ENCODE data around the gene TMEM100.

The TMEM100 gene

GRCh38 chr17:55722742-55723487 lies at the start of gene TMEM100:
Gene TMEM100 (minus strand): TSS chr17:55722864. CDS start chr17:55721070, 1,794 bp downstream.
- no peak for DNase-seq (ENCODE audit: low read depth in 2 of 2)

- no peak for DNase-seq (ENCODE audit: low read depth in 2 of 2)
Measured at GRCh38 chr17:55772086-55772485, 49.4 kb upstream of the TMEM100 start.

- DNase-seq (ENCODE audit: low read depth in 2 of 2), result no peak
Measured at GRCh38 chr17:55770196-55770870, 47.7 kb upstream of the TMEM100 start.

DNA sequence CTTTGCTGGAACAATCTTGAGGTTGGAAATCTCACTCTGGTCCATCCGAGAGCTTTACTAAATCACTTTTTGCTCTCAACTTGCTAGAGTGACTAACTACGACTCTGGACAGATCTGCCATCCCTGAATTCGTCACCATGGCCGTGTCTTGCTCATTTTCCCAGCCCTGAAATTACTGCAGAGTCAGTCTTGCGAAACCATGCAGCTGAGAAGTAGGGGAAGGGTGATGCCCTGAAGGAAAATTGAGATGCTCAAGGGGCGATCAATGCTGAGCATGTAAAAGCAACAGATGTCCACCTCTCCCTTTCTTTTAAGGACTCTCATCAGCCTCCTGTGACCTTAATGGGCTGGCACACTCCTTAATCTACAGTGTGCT lies 46.9 kb upstream of the TMEM100 start:
- no peak for DNase-seq (ENCODE audit: low read depth in 2 of 2)

DNA sequence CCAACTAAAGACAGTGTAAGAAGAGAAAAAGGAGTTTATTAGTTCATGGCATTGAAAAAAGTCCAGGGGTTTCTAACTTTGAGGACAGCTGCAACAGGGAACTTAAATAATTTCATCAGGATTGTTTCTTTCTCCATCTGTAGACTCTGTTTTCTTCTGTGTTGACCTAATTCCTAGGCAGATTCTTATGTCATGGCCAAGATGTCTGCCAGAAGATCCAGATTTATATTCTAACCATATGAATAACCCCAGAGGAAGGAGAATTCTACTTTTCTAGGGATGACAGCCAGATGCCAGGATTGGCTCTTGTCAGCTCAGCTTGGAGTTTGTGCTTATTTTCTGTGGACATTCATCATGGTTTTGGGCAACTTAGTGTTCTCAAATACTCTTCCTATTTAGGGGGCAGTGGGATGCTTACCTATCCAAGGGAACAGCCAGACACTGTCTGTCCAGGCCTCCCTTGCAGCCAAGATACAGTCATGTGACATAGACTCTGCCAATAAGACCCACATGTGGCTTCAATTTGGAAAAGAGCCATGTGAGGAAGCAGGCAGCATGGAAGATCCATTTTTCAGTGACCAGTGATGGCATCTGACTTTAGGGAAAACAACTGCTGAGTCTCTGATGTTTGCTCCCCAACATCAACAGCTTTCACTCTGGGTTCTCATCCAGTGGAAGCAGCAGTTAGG lies 46.4 kb upstream of the TMEM100 start:
- DNase-seq (ENCODE audit: low read depth in 2 of 2), result no peak

GRCh38 chr17:55765472-55765871 lies 42.8 kb upstream of the TMEM100 start:
- no peak for DNase-seq (ENCODE audit: low read depth in 2 of 2)

DNA sequence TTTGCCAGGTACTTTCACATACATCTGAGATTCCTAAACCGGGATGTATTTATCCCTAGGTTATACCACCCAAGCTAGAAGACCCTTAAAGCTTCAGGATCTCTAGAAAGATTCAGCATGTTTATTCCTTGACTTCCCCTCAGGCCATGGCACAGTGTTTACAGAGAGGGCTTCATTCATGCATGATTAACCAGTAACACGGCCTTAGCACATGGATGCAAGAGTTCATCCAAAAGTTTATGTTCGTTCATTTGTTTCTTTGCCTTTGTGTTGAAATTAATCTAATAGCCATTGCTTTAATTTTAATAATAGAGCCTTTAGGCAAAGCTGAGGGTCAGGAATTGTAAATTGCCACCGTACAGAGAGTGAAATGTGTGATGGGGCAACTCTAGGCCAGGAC lies 41.9 kb upstream of the TMEM100 start:
- no peak for DNase-seq (ENCODE audit: low read depth in 2 of 2)

DNA sequence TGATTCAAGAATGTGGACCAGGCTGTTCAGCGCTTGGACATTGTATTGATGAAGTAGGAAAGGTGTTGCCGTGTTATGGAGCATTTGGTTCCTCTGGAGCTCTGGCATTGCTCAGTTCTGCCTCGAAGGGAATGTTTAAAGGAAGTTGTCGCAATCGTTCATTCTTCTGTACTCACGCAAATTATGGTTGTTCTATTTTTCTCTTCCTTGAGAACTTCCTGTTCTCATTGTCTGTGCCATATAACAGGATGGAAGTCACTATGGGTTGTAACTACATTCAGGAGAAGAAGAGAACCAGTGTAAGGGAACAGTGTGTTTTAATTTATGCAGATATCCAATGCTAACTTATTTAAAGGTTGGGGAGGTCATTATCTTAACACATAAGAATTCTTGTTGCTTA lies 41.2 kb upstream of the TMEM100 start:
- no peak for DNase-seq (ENCODE audit: low read depth in 2 of 2)

GRCh38 chr17:55762086-55762858 lies 39.6 kb upstream of the TMEM100 start:
- no peak for DNase-seq (ENCODE audit: low read depth in 2 of 2)

DNA sequence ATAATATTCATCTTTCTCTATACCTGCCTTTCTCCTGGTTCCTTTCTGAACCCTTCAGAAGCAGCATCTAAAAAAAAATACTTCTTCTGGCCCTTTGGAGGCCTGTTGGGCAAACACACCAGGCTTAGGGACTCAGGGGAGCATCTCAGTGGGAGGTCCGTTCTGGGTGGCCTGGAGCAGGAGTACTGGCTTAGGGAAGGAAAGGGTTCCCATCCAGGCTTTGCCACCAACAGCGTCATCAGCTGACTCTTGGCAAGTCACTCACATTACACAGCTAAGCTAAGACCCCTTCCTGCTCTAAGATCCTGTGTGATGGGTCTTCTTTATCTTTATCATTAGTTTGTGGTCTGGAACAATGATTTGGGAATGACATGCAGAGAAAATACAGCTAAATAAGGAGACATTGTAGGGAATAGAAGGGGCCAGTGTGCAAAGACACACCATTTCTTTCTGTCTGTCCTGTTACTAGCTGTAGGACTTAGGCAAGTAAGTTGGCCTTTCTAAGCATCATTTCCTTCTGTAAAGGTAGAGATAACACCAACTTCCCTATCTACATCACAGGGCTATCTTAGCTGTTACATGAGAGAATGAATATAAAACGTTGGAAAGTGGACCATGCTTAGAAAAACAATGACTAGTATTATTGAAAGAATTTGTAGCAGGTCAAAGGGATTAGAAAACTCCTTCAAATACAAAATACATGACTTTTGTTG lies 38.1 kb upstream of the TMEM100 start:
- DNase-seq (ENCODE audit: low read depth in 2 of 2), result no peak

DNA sequence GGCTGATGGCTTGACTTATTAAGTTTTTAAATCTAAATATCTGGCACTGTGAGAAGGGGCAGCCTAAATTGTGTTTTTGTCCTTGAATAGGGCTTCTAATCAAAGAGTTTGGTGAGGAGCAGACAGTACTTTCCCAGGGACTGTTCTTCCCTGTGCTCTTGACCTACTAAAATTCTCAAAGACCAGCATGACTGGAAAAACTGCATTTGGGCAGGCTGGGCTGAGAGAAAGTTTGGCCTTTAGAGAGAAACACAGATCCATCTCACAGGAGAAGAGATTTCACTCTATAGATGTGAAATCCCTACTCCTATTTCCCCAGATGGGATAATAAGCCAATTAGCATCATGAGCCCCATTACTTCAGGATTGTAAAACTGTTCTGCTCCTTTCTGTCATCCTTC lies 35.5 kb upstream of the TMEM100 start:
- DNase-seq (ENCODE audit: low read depth in 2 of 2), result no peak

- no peak for DNase-seq (ENCODE audit: low read depth in 2 of 2)
Measured at GRCh38 chr17:55757659-55758058, 35.0 kb upstream of the TMEM100 start.

GRCh38 chr17:55756689-55757088 lies 34.0 kb upstream of the TMEM100 start:
- no peak for DNase-seq (ENCODE audit: low read depth in 2 of 2)

DNA sequence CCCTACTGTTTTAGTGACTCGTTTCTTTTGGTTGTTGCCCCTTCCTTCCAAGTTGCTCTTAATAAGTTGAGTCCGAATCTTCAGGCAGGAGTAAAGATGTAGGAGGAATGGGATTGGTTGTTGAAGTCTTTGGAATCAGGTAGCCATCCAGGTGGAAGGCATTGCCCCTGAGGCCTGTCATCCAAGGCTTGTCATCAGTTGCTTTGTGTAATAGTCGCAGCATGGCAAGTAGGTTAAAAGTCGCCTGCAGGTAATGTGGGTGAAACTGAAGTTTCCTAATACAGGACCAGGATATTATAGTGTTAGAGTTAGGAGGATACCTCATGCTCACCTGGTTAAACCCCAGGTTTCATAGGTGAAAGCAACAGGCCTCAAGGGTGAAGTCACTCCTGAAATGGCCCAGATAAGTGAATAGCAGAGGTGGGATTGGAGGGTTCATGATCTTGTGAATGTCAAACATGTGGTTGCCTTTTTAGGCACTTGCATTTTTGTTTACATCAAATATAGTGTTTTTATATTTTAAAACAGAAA lies 29.1 kb upstream of the TMEM100 start:
- DNase-seq (ENCODE audit: low read depth in 2 of 2), result no peak

GRCh38 chr17:55750750-55751657 lies 28.3 kb upstream of the TMEM100 start, which contains the start of gene PCTP:
Gene PCTP (plus strand): TSS chr17:55751051. CDS start chr17:55751104, 53 bp downstream.
- peak; percentile 48 to 60 for DNase-seq (ENCODE audit: low read depth in 2 of 2)

DNA sequence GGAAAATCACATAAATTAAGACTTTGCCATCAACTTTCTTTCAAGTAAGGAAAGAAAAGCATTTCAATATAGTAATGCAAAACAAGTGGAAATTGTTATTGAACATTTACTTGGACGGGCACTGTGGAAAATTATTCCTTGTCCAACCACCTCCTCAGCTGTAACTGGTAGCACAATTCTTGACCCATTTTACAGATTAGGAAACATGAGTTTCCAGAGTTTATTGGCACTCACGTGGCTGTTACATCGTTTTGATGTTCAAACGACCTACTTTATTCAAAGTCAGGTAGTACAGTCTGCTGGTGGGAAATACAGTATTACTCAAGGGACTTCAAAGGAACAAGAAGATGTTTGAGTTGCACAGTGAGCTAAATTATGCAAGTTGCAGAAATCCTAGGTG lies 27.3 kb upstream of the TMEM100 start:
- DNase-seq (ENCODE audit: low read depth in 2 of 2), result no peak

- DNase-seq (ENCODE audit: low read depth in 2 of 2), result no peak
Measured at GRCh38 chr17:55748841-55749240, 26.2 kb upstream of the TMEM100 start.

DNA sequence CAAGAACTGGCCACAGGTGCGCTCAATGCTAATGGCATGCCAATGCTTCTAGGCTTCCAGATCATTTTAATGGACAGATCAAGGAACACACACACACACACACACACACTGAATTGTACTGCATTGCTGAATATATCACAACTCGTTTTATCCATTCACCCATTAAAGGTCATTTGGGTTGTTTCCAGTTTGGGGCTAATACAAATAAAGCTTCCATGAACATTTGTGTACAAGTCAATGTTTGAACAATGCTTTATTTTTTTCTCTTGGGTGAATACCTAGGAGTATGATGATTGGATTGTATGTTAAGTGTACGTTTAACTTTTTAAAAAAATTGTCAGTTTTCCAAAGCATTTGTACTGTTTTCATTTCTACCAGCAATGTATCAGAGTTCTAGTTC lies 24.5 kb upstream of the TMEM100 start:
- DNase-seq (ENCODE audit: low read depth in 2 of 2), result no peak

DNA sequence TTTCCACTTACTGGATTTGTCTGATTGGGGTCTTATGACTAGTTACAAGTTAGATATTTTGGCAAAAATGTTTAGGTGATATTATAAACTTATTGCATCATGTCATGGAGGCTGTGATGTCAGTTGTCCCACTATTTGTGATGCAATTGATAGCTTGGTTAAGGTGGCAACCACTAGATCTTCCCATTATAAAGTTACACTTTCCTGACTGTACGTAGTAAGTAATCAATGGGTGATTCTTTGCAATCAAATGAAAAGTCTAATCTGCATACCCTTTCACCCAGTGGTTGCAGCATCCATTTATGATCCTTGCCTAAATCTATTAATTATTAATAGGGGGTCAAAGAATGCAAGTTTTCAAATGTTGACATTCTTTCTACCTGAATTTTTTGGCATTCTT lies 23.8 kb upstream of the TMEM100 start:
- no peak for DNase-seq (ENCODE audit: low read depth in 2 of 2)

DNA sequence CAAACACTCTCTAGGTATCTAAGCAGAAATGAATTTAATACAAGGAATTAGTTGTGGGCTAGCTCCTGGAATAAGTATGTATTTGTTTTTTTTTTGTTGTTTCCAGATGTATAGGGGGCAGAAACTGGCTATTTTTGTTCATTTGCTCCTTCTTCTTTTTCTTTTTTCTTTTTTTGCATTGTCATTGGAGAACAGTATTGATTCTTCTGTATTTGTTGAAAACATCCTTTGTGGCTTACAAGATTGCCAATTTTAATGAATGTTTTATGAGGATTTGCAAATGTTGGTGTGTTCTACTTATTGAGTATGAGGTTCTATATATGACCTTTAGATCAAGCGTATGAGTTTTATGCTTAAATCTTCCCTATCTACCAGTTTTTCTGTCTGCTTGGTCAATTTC lies 22.6 kb upstream of the TMEM100 start:
- no peak for DNase-seq (ENCODE audit: low read depth in 2 of 2)

All from stimulated activated CD8-positive, alpha-beta memory T cell treated with anti-CD3 and anti-CD28 coated beads, Interleukin-2, amount 100 ng/mL, for 1 hour (primary cell).